ENCODE measurements around the gene PARM1.

PARM1 gene

DNA sequence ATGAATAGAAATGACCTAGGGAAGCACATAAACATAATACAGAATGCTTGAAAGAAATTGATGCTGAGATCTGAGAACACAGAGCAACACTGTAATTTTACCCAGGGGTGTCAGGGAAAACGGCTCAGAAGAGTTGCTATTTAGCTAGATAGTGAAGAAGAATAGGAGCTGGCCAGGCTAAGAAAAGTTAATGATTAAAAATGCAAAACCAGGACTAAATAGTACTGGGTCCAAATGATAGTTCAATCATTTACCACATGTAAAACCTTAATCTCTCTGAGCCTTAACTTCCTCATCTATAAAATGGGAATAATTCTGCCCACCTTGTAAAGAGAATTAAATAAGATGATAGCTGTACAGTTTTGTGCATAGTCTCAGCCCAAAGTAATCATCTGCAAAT, 97.1 kb downstream of the PARM1 start:
- H3K27ac ChIP-seq = peak overlapping the region; percentile 29; the same call in 1 of the 2 replicates
- no peak for TF ChIP-seq ZFX (IDR thresholded peaks at IDR 0.05; ENCODE audit: borderline replicate concordance)
- no peak for TF ChIP-seq CTCF (IDR thresholded peaks at IDR 0.05)

- TF ChIP-seq ZFX (IDR thresholded peaks at IDR 0.05; ENCODE audit: borderline replicate concordance) (no peak), CTCF (IDR thresholded peaks at IDR 0.05) (no peak)
- H3K27ac ChIP-seq = no peak overlapping the region
These were observed 97.8 kb downstream of the PARM1 start for GRCh38 chr4:75030649-75031235.

- TF ChIP-seq CTCF (IDR thresholded peaks at IDR 0.05) = no peak
- TF ChIP-seq ZFX (IDR thresholded peaks at IDR 0.05; ENCODE audit: borderline replicate concordance) = no peak
- no peak overlapping the region for H3K27ac ChIP-seq
These were observed 98.9 kb downstream of the PARM1 start for GRCh38 chr4:75031775-75032174.

DNA sequence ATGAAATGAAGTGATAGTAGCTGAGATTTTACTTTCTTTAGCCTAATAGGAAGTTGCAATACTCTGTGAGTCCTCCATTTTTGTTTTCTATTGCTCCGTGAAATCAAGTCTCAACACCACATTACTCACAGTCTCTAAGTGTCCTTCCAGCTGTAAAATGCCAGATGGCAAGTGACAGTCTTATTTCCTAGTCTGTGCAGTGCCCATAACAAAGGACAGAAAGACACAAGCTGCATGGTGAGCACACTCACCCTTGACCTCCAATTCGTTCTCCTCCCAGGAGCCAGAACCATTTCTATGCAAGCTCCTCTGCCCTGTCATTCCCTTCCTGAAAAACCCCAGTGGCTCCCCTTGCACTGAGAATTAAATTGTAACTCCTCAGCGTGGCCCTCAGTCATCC, 101.6 kb downstream of the PARM1 start:
- TF ChIP-seq CTCF (IDR thresholded peaks at IDR 0.05) (no peak), ZFX (IDR thresholded peaks at IDR 0.05; ENCODE audit: borderline replicate concordance) (no peak)
- no peak overlapping the region for H3K27ac ChIP-seq

GRCh38 chr4:75035321-75035720, 102.4 kb downstream of the PARM1 start:
- no peak for TF ChIP-seq ZFX (IDR thresholded peaks at IDR 0.05; ENCODE audit: borderline replicate concordance)
- no peak for TF ChIP-seq CTCF (IDR thresholded peaks at IDR 0.05)
- H3K27ac ChIP-seq = no peak overlapping the region

- no peak for TF ChIP-seq CTCF (IDR thresholded peaks at IDR 0.05)
- TF ChIP-seq ZFX (IDR thresholded peaks at IDR 0.05; ENCODE audit: borderline replicate concordance) = no peak
- H3K27ac ChIP-seq = no peak overlapping the region
These were observed 103.3 kb downstream of the PARM1 start for GRCh38 chr4:75036046-75036830.

DNA sequence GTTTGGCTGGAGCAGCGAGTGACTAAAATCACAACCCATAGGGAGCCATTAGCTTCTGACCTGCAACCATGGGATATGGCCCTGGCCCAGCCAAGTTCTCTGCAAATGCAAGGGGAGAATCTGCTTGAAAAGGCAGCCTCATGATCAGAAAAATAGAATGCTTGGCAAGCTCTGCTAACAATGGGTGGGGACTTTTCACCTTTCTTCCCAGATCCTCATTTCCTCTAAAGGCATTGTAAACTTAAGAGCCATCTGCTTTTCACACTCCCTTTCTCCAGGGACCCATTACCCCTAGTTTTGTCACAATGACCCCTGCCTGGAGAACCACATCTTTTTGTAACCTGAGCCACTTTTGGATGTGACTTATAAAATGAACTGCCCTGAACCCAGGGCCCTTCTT, 104.3 kb downstream of the PARM1 start:
- H3K27ac ChIP-seq = no peak overlapping the region
- TF ChIP-seq CTCF (IDR thresholded peaks at IDR 0.05) (no peak), ZFX (IDR thresholded peaks at IDR 0.05; ENCODE audit: borderline replicate concordance) (no peak)

Data from 22Rv1 (cell line).